GM12801 (cell line): Measurements from ENCODE around the gene PDE8B.

ENCODE experiments used
- TF ChIP-seq, protein P1 (sequence below): IDR thresholded peaks from one replicate; pipeline ENCODE4 v1.5.1; 2011; ENCODE audit warnings: control low read depth; ENCODE audit not compliant: insufficient read length; ENCODE audit errors: extremely low read depth

The PDE8B gene

DNA sequence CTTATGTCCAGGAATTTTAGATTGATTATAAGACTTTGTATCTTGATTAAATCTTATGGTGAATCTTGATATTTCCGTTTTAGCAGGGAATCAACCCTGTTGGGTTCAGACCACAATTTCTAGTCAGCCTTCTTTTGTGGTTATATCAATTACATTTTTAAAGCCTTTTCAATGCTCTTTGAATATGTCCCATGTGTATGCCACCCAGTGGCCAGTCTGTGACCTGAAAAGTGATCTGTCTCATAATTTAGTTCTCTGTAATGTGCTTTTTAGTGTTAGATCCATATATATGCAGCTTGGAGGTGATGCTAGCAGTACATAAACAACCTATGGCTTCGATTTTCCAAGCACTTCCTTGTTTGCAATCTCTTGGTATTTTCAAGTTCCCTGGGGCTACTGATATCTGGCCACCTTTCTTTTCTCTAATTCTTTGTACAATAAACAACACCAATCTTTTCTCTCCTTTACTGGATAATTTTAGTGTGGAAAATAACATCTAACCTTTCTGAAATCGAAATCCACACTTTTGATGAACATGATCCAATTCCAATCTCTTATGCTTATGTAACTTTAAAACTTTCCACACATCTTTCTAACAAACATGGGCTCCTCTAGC, 28.8 kb downstream of the PDE8B start:
- TF ChIP-seq, protein P1, sequence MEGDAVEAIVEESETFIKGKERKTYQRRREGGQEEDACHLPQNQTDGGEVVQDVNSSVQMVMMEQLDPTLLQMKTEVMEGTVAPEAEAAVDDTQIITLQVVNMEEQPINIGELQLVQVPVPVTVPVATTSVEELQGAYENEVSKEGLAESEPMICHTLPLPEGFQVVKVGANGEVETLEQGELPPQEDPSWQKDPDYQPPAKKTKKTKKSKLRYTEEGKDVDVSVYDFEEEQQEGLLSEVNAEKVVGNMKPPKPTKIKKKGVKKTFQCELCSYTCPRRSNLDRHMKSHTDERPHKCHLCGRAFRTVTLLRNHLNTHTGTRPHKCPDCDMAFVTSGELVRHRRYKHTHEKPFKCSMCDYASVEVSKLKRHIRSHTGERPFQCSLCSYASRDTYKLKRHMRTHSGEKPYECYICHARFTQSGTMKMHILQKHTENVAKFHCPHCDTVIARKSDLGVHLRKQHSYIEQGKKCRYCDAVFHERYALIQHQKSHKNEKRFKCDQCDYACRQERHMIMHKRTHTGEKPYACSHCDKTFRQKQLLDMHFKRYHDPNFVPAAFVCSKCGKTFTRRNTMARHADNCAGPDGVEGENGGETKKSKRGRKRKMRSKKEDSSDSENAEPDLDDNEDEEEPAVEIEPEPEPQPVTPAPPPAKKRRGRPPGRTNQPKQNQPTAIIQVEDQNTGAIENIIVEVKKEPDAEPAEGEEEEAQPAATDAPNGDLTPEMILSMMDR = no peak

DNA sequence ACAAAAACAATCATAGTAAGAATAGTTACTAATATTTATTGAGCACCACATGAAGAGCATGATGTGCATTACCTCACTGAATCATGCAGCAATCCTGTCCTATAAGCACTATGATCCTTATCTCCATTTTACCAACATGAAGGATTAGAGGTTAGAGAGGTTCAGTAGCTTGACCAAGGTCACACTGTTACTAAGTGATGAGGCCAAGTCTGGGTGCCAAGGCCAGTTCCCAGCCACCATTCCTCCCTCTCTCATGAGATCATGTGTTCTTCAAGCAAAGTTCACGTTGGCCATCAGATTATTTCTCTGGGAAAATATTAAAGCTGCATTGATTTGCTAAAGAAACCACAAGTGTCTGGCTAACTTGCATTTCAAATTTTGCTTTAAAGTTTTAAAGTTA, 31.0 kb downstream of the PDE8B start:
- TF ChIP-seq, protein P1 = no peak

DNA sequence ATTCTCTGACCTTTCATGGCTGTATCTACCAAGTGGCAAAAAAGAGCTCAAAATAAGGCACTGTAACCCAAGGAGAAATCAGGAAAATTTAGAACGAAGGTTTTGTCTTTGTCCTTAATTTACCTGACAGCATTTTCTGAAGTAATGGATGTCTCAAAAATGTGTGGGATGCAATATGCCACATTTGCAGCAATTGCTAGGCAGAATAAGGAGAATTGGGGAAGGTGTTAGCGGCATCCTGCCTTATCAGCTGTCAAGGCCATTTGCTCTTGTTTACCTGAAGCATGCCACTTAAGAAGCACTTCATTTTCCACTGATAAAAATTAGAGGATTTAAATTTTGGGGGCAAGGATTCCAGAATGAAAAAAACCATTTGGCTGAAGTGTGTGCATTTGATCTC, 39.0 kb downstream of the PDE8B start:
- TF ChIP-seq, protein P1 = no peak

DNA sequence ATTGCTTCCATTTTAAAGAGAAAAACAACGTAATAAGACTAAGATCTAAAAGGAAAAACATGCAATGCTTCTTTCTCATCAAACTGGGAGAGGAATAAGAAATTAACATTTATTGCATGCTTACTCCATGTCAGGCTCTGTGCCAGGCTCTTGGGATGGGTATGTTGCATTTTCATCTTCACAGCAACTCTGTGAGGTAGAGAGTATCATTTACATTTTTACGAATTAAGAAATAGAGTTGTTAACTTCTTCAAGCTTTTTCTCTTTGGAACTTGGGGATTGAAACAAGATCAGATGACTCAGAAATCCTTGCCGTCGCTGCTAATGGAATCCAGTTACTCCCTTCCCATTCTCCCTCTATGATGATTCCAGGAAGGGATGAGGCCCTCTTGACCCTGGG, 39.5 kb downstream of the PDE8B start:
- TF ChIP-seq, protein P1 = no peak

DNA sequence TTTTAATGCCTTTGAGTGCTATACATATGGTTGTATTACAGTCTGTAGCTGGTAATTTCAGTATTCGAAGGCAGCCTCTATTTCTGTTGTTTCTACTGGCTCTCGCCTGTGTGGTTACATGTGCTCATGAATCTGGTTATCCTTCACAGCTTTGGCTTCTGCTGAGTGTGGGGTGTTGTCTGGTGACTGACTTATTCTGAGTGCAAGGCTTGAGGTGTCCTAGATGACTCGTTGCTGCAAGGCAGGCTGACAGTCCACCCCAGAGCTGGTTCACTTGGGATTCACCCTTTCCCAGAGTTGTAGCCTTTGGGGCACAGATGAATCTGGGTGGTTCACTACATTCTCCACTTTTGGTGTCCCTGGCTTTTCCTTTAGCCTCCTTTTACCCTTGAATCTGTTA, 41.4 kb downstream of the PDE8B start:
- TF ChIP-seq, protein P1 = no peak

DNA sequence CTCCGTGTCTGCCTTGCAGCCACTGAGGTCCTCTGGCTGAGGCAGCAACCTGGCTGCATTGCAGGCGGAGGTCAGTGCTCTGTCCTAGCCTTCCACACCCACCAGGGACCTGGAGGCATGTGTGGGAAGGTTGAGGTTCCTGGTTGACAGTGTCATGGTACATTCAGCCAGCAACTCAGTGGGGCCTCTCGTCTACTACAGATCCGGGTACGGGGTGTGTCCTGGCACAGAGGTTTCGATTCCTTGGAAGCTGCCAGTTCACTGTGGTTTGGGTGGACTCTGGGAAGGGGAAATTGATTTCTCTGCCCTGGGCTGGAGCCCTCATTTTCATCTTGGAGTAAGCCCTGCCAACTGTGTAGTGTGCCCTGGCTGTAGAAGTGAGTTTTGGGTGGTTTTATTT, 45.1 kb downstream of the PDE8B start:
- TF ChIP-seq, protein P1 = no peak

DNA sequence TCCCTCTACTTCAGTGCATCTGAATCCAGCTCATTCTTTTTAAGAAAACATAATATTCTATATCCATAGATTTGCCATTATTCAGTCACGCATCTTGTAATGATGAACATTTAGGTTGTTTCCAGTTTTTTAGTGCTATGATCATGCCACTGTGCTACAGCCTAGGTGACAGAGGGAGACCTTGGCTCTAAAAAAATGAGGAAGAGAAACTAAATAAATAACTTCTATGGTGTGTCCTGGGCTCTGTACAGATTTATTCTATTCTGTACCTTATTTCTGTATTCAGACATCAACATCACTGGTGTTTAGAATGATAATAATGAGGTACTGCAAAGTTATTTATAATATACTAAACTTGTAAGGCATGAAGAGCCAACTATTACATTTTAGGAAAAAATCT, 45.9 kb downstream of the PDE8B start:
- TF ChIP-seq, protein P1 = no peak
